H9 (cell line): ENCODE data around the gene PLEKHA8. TPM values are rescaled to one million over a fixed set of nuclear protein-coding genes. Genes with fewer than 3 reads are reported as not detected.

Source experiments
- DNase-seq: peaks from one replicate; pipeline ENCODE4 v3.0.0-alpha.2; 2017
- H2AFZ ChIP-seq: one replicate; pipeline ENCODE4 v1.6.1; 2013; ENCODE audit warnings: mild to moderate bottlenecking, low read length, control low read depth, moderate library complexity
- H2AK5ac ChIP-seq: 2 replicates; pipeline ENCODE4 v1.6.1; 2013; ENCODE audit warnings: low read length, control low read depth, mixed read lengths; ENCODE audit not compliant: insufficient read length
- H2BK120ac ChIP-seq: one replicate; pipeline ENCODE4 v1.6.1; 2013; ENCODE audit warnings: low read depth, mild to moderate bottlenecking, low read length, control low read depth, inconsistent platforms; ENCODE audit not compliant: poor library complexity, severe bottlenecking
- H2BK12ac ChIP-seq: 2 replicates; pipeline ENCODE4 v1.6.1; 2013; ENCODE audit warnings: low read length, control low read depth, mixed read lengths, low read depth; ENCODE audit not compliant: insufficient read length
- H2BK15ac ChIP-seq: 2 replicates; pipeline ENCODE4 v1.6.1; 2013; ENCODE audit warnings: low read depth, low read length, control low read depth
- H2BK20ac ChIP-seq: one replicate; pipeline ENCODE4 v1.6.1; 2013; ENCODE audit warnings: low read depth, mild to moderate bottlenecking, low read length, control low read depth, inconsistent platforms; ENCODE audit not compliant: poor library complexity, severe bottlenecking
- H2BK5ac ChIP-seq: 2 replicates; pipeline ENCODE4 v1.6.1; 2013; ENCODE audit warnings: low read length, control low read depth, mixed read lengths; ENCODE audit not compliant: insufficient read length
- H3K14ac ChIP-seq: 2 replicates; pipeline ENCODE4 v1.6.1; 2013; ENCODE audit warnings: low read length, control low read depth; ENCODE audit not compliant: insufficient read depth
- H3K18ac ChIP-seq: 2 replicates; pipeline ENCODE4 v1.6.1; 2013; ENCODE audit warnings: low read depth, mild to moderate bottlenecking, mixed read lengths, low read length, control low read depth; ENCODE audit not compliant: insufficient read length
- H3K23ac ChIP-seq: 2 replicates; pipeline ENCODE4 v1.6.1; 2013; ENCODE audit warnings: low read length, control low read depth, mixed read lengths, low read depth; ENCODE audit not compliant: insufficient read length
- H3K23me2 ChIP-seq: 2 replicates; pipeline ENCODE4 v1.6.1; 2013; ENCODE audit warnings: low read depth, mild to moderate bottlenecking, mixed read lengths, low read length, control low read depth; ENCODE audit not compliant: insufficient read length, poor library complexity, severe bottlenecking
- H3K27ac ChIP-seq: 2 replicates; pipeline ENCODE4 v1.5.1; 2013; ENCODE audit warnings: low read length, control low read depth, mixed read lengths, low read depth; ENCODE audit not compliant: insufficient read length
- H3K27me3 ChIP-seq: 2 replicates; pipeline ENCODE4 v1.6.1; 2013; ENCODE audit warnings: low read length, control low read depth, inconsistent platforms; ENCODE audit not compliant: insufficient read depth
- H3K4ac ChIP-seq: 2 replicates; pipeline ENCODE4 v1.6.1; 2013; ENCODE audit warnings: low read depth, mild to moderate bottlenecking, control low read depth, inconsistent platforms, low read length, moderate library complexity
- H3K4me1 ChIP-seq: 2 replicates; pipeline ENCODE4 v1.6.1; 2013; ENCODE audit warnings: low read length, control low read depth, inconsistent platforms; ENCODE audit not compliant: insufficient read depth
- H3K4me2 ChIP-seq: 2 replicates; pipeline ENCODE4 v1.6.1; 2013; ENCODE audit warnings: low read length, control low read depth, mixed read lengths; ENCODE audit not compliant: insufficient read length, insufficient read depth
- H3K56ac ChIP-seq: 2 replicates; pipeline ENCODE4 v1.6.1; 2013; ENCODE audit warnings: low read depth, mild to moderate bottlenecking, mixed read lengths, low read length, control low read depth; ENCODE audit not compliant: insufficient read length
- H3K79me1 ChIP-seq: 2 replicates; pipeline ENCODE4 v1.6.1; 2013; ENCODE audit warnings: low read depth, mild to moderate bottlenecking, moderate library complexity, low read length, control low read depth, inconsistent platforms; ENCODE audit not compliant: insufficient read depth, poor library complexity, severe bottlenecking
- H3K79me2 ChIP-seq: 2 replicates; pipeline ENCODE4 v1.6.1; 2013; ENCODE audit warnings: low read length, control low read depth, inconsistent platforms; ENCODE audit not compliant: insufficient read depth
- H3K9ac ChIP-seq: 2 replicates; pipeline ENCODE4 v1.6.1; 2013; ENCODE audit warnings: low read length, control low read depth, mixed read lengths; ENCODE audit not compliant: insufficient read length; ENCODE audit errors: extremely low read depth
- H3K9me3 ChIP-seq: one replicate; pipeline ENCODE4 v1.6.1; 2013; ENCODE audit warnings: low read depth, low read length, inconsistent platforms; ENCODE audit not compliant: control insufficient read depth
- H3T11ph ChIP-seq: one replicate; pipeline ENCODE4 v1.6.1; 2013; ENCODE audit warnings: mild to moderate bottlenecking, low read length, control low read depth, inconsistent platforms
- H4K20me1 ChIP-seq: one replicate; pipeline ENCODE4 v1.6.1; 2013; ENCODE audit not compliant: control insufficient read depth, insufficient read length, insufficient read depth
- H4K5ac ChIP-seq: 2 replicates; pipeline ENCODE4 v1.6.1; 2013; ENCODE audit warnings: low read depth, mild to moderate bottlenecking, mixed read lengths, low read length, control low read depth; ENCODE audit not compliant: insufficient read length
- H4K8ac ChIP-seq: replicated peaks from 2 replicates; pipeline ENCODE4 v1.6.1; 2013; ENCODE audit warnings: low read length, control low read depth, mixed read lengths, low read depth; ENCODE audit not compliant: insufficient read length
- H4K91ac ChIP-seq: 2 replicates; pipeline ENCODE4 v1.6.1; 2013; ENCODE audit warnings: low read depth, mild to moderate bottlenecking, moderate library complexity, mixed read lengths, low read length, control low read depth; ENCODE audit not compliant: insufficient read length
- H3K27ac Mint-ChIP-seq, 3 experiments: 2 replicates in 2 of 3; 3 replicates in 1 of 3; pipeline ENCODE4 v1.8.0; 2020 to 2021; ENCODE audit warnings: mixed read lengths in 3 of 3, mild to moderate bottlenecking in 1 of 3, moderate library complexity in 1 of 3
- H3K27me3 Mint-ChIP-seq: 2 replicates; pipeline ENCODE4 v1.8.0; 2021; ENCODE audit warnings: low read depth, mild to moderate bottlenecking, moderate library complexity, mixed read lengths
- H3K36me3 Mint-ChIP-seq, 3 experiments: 2 replicates in 2 of 3; 3 replicates in 1 of 3; pipeline ENCODE4 v1.8.0; 2020 to 2021; ENCODE audit warnings: low read depth in 3 of 3, mixed read lengths in 3 of 3; ENCODE audit not compliant: insufficient read depth in 1 of 3
- H3K4me1 Mint-ChIP-seq, 2 experiments: 2 replicates each; pipeline ENCODE4 v1.8.0; 2020; ENCODE audit warnings: mixed read lengths in 2 of 2
- H3K4me3 Mint-ChIP-seq, 2 experiments: 2 replicates in 1 of 2; 3 replicates in 1 of 2; pipeline ENCODE4 v1.8.0; 2020 to 2021; ENCODE audit warnings: mild to moderate bottlenecking in 2 of 2, mixed read lengths in 2 of 2, moderate library complexity in 1 of 2
- H3K9me3 Mint-ChIP-seq, 2 experiments: 2 replicates in 1 of 2; 3 replicates in 1 of 2; pipeline ENCODE4 v1.8.0; 2020; ENCODE audit warnings: mild to moderate bottlenecking in 2 of 2, mixed read lengths in 2 of 2, moderate library complexity in 1 of 2
- WGBS: extraction: QIAGEN DNeasy Blood & Tissue Kit; methylation state at CpG from one replicate; pipeline ENCODE4 v1.1.7; 2013; ENCODE audit warnings: missing lambda C conversion rate, low lambda C conversion rate, mixed read lengths; ENCODE audit not compliant: insufficient read length; ENCODE audit errors: extremely low coverage; 5-methylcytosine and 5-hydroxymethylcytosine counted together
- total RNA-seq: library from RNA; stranded (reverse); gene quantifications from 2 replicates; pipeline ENCODE4 v1.2.1, GENCODE V29; 2021
- TF ChIP-seq, protein P1 (sequence below): fragments of 200-600 bp; sonication (generic); conservative IDR thresholded peaks from 3 replicates; pipeline ENCODE4 v1.8.0; 2021; ENCODE audit warnings: antibody characterized with exemption, mild to moderate bottlenecking

PLEKHA8 gene
- total RNA-seq, 1 experiment from 2014 or later: 37.0 TPM

DNA sequence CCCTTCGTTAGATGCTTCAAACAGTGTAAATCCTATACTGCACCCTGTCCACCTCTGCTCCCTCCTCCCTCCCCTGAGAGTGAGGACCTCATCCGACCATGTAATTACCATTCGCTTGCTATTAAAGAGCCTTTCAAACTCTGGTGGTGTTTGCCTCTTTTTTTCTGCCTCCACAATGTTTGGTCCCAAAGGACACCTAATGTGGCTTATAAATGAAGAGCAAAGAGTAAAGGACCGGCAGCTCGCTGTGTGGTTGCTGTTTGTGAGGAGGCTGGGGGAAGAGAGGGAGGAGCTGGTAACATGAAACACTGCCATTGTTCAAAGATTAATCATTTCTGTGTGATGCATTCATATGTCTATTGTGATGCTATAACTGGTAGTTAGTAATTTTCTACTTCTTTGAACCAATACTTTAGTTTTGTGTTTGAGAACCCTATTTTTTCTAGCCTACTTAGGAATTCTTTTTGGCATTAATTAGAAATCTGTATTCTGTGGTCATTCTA lies 134.5 kb downstream of the PLEKHA8 start:
- Mint-ChIP-seq H3K36me3 (no peaks in the 10 kb centered on the region; a peak in 1 of 7 replicates), H3K4me3 (peak overlapping the region; percentile 17 to 63; a peak in 3 of 5 replicates), H3K9me3 (no peaks in the 10 kb centered on the region), H3K4me1 (peaks cover 55 to 70% of the 10 kb centered on the region in 2 experiments), H3K27me3 (peaks cover 14% of the 10 kb centered on the region), H3K27ac (peak overlapping the region in 2 of 3 experiments; percentile 8 to 85; a peak in 2 of 7 replicates)
- H3K23me2 ChIP-seq: no peaks in the 10 kb centered on the region
- no peak overlapping the region for H4K8ac ChIP-seq
- H3K23ac ChIP-seq: no peak overlapping the region
- H3K9ac ChIP-seq: no peak overlapping the region
- H3K9me3 ChIP-seq: no peaks in the 10 kb centered on the region
- H2BK5ac ChIP-seq: no peak overlapping the region
- no peak overlapping the region for H2AK5ac ChIP-seq
- no peak overlapping the region for H3K14ac ChIP-seq
- peaks cover 12% of the 10 kb centered on the region for H3K4me1 ChIP-seq
- H3K4me2 ChIP-seq: peak overlapping the region; percentile 29
- WGBS: no CpG with 5 or more reads among the region's 5 CpGs
- no peak for DNase-seq
- no peak overlapping the region for H2BK120ac ChIP-seq
- TF ChIP-seq, protein P1, sequence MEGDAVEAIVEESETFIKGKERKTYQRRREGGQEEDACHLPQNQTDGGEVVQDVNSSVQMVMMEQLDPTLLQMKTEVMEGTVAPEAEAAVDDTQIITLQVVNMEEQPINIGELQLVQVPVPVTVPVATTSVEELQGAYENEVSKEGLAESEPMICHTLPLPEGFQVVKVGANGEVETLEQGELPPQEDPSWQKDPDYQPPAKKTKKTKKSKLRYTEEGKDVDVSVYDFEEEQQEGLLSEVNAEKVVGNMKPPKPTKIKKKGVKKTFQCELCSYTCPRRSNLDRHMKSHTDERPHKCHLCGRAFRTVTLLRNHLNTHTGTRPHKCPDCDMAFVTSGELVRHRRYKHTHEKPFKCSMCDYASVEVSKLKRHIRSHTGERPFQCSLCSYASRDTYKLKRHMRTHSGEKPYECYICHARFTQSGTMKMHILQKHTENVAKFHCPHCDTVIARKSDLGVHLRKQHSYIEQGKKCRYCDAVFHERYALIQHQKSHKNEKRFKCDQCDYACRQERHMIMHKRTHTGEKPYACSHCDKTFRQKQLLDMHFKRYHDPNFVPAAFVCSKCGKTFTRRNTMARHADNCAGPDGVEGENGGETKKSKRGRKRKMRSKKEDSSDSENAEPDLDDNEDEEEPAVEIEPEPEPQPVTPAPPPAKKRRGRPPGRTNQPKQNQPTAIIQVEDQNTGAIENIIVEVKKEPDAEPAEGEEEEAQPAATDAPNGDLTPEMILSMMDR: no peak
- H4K91ac ChIP-seq: no peak overlapping the region
- no peak overlapping the region for H2BK12ac ChIP-seq
- no peaks in the 10 kb centered on the region for H3K79me2 ChIP-seq
- H3K27me3 ChIP-seq: no peaks in the 10 kb centered on the region; the same call in 1 of the 2 replicates
- no peak overlapping the region for H2AFZ ChIP-seq
- no peak overlapping the region for H3K27ac ChIP-seq
- no peak overlapping the region for H4K5ac ChIP-seq
- no peaks in the 10 kb centered on the region for H3K79me1 ChIP-seq
- no peak overlapping the region for H2BK20ac ChIP-seq
- no peaks in the 10 kb centered on the region for H4K20me1 ChIP-seq
- no peak overlapping the region for H3K4ac ChIP-seq
- H2BK15ac ChIP-seq: no peak overlapping the region
- H3K56ac ChIP-seq: no peak overlapping the region
- H3K18ac ChIP-seq: no peak overlapping the region
- no peak overlapping the region for H3T11ph ChIP-seq
